CD4-positive, alpha-beta T cell treated with Interleukin-2 at 100 ng/mL for 4 hours (primary cell): Measurements from ENCODE around the gene PTPMT1.
"Not testable (repeated sequence)": the region's sequence is repeated elsewhere in the genome, so short reads cannot be mapped to it uniquely, and the experiment has no call there.

Experiments
- DNase-seq: peaks from one replicate; pipeline ENCODE4 v3.0.0-alpha.2; 2020; ENCODE audit warnings: low spot score

Gene PTPMT1, protein sequence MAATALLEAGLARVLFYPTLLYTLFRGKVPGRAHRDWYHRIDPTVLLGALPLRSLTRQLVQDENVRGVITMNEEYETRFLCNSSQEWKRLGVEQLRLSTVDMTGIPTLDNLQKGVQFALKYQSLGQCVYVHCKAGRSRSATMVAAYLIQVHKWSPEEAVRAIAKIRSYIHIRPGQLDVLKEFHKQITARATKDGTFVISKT

DNA sequence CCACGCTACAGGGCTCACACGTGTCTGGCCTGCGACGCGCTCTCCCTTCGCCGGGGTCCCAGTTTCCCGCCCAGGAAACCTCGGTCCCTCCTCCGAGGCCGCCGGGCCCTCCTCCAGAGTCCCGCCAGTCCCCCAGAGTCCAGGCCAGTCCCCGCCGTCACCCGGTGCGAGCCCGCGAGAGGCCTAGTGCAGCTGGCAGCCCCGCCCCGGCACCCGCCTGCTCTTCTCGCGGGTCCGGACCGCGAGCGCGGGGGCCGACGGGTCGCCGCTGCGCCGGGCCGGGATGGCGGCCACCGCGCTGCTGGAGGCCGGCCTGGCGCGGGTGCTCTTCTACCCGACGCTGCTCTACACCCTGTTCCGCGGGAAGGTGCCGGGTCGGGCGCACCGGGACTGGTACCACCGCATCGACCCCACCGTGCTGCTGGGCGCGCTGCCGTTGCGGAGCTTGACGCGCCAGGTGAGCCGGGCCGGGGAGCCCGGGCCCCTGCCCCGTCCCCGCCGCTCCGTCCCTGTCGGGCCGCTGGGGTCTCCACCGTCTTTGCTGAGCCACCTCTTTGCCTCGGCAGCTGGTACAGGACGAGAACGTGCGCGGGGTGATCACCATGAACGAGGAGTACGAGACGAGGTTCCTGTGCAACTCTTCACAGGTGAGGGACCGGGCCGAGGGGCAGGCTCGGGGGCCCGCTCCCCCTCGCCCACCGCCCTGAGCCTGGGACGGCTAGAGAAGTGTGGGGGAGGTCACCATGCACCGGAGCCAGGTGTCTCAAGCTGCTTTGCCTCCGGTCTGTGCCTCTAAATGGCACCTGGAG is at the start of gene PTPMT1:
Gene PTPMT1, plus strand, starts transcription at position 260 of the 809 bp plus-strand sequence. Its CDS starts 24 bp downstream, at position 284.
- DNase-seq = peak; percentile 57

DNA sequence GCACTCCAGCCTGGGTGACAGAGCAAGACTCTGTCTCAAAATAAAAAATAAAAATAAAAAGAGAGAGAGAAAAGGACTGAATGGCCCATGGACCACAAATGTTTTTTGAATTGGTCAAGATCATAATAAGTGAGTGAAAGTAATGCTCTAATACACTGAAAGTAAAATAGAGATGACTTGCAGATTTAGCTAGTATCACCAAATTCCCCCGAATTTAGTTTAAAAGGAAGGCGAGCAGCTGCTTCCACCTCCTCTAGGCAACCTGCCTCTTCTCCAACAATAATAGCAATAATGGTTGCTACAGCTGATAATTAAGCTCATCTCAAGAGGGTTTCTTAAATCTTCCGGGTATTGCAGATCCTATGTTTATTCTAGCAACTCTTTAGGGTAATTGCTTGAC is 49.2 kb upstream of the PTPMT1 start:
- no peak for DNase-seq

DNA sequence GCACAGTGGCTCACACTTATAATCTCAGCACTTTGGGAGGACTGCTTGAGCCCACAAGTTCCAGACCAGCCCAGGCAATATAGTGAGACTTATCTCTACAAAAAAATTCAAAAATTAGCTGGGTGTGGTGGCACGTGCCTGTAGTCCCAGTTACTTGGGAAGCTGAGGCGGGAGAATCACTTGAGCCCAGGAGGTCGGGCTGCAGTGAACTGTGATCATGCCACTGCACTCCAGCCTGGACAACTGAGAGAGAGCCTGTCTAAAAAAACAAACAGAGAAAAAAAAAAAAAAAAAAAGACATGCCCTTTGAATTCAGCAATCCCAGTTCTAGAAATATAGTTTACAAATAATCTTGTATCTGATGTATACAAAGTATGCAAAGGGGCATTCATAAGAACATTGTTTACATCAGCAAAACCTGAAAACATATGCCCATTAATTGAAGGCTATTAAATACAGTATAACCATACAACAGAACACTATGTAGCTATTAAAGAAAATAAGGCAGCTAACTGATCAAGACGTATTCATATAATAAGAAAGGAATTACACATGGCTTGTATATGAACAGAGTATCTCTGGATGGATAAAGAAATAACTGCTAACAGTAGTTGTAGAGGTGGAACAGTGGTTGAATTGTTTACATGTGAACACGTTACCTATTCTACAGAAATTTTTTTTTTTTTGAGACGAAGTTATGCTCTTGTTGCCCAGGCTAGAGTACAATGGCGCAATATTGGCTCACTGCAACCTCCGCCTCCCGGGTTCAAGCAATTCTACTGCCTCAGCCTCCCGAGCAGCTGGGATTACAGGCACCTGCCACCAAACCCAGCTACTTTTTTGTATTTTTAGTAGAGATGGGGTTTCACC is 48.2 kb upstream of the PTPMT1 start:
- DNase-seq = no peak

DNA sequence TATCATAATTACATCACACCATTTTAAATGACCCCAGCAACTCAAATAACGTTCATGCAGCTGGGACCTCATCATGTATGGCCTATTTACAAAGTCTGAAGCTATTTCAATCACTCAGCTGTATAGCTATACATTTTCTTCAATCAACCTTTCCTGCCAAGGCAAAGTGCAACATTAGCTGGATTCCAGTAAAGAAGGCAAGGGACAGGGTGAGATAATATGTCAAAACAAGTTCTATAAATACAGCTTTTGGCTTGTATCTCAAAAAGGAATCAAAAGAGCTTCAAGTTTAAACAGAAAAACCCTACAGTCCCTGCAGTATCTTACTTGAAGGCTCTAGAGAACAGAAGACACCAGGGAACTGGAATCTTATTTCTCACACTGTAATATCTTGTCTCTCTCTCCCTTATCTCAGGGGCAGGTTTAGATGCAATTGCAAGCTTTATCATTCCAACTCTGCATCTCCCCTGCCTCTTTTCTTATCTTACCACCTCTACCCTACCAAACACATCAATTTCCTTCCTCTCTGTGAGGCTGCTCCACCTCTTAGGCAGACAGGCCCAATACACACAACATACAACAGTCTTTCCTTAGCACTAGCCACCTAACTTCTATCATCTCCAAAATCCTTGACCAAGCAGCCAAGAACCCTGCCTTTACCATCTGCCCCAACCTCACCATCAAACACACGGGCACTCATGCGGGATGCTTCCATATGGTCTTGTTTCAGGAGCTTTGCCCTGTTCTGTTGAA is 47.0 kb upstream of the PTPMT1 start:
- no peak for DNase-seq

DNA sequence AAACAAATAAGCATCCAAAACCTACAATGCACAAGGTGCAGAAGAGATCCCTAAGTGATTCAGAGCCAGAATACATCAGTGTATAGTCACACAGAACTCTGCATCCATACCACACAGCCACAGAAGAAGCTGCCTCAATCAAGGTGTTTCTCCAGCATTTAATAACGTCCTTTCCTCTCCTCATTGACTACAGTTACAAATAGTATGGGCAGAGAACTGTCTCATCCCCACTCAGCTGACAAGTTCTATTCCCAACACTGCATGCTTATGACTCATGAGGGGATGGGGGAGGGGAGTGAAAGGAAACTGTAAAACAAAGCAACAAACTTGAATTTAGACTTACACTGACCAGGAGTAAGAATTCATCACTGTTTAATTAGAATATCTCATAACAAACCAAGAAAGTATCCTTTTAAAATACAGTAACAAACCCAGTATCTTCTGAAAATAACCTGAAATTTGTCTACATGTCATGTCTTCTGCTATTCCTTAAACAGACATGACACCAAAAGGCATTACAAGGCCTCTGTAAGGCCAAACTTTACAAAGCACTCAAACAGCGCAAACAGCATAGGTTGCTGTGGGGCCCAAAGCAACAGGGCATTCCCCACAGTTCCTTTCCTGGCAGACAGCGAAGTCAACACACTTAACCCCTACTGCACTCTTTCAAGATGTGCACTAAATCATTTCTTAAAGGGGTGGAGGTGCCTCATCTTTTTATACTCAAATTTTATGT is 41.7 kb upstream of the PTPMT1 start:
- peak; percentile 57 for DNase-seq

DNA sequence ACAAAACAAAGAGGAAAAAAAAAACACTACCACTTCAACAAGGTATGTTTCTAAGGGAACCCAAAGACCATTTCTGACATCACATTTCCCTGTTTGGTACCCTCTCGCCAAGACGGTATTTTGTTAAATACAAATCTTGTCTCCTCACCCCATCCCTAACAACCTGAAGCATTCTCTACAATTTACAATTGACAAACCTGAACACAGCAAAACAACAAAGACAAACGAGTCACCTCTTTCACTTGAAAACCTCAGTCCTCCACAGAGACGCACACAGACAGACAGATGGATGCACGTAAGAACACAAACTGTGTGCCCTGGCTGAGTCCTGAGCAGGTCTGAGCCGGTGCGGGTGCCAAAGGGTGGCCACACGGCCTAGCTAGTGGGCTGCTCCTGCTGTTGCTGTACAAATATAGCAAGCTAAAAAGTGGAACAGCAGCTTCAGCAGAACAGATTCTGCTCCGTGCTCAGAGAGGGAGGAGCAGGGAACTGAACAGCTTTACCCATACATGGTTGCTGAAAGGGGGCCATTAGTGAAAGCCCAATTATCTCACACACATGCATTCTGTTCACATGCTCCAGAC is 41.0 kb upstream of the PTPMT1 start:
- peak; percentile 34 for DNase-seq

DNA sequence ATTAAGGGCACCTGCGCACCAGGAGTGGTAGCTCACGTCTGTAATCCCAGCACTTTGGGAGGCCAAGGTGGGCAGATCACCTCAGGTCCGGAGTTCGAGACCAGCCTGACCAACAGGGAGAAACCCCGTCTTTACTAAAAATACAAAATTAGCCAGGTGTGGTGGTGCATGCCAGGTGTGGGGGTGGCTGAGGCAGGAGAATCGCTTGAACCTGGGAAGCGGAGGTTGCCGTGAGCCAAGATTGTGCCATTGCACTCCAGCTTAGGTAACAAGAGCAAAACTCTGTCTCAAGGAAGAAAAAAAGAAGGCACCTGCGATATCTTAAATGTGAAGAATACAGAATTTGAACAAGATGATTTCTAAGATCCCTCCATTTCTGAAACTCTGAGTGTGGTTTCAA is 39.4 kb upstream of the PTPMT1 start:
- not testable (repeated sequence) for DNase-seq

- no peak for DNase-seq
Measured at GRCh38 chr11:47527186-47527585, 38.2 kb upstream of the PTPMT1 start.

- DNase-seq = no peak
Measured at GRCh38 chr11:47529951-47530350, 35.4 kb upstream of the PTPMT1 start.

DNA sequence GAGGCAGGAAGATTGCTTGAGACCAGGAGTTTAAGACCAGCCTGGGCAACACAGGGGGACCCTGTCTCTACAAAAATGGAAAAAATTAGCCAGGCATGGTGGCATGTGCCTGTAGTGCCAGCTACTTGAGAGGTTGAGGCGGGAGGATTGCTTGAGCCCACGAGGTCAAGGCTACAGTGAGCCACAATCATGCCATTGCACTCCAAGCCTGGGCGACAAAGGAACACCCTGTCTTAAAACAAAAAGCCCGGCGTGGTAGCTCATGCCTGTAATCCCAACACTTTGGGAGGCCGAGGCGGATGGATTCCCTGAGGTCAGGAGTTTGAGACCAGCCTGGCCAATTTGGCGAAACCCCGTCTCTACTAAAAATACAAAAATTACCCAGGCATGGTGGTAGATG is 34.7 kb upstream of the PTPMT1 start:
- not testable (repeated sequence) for DNase-seq

DNA sequence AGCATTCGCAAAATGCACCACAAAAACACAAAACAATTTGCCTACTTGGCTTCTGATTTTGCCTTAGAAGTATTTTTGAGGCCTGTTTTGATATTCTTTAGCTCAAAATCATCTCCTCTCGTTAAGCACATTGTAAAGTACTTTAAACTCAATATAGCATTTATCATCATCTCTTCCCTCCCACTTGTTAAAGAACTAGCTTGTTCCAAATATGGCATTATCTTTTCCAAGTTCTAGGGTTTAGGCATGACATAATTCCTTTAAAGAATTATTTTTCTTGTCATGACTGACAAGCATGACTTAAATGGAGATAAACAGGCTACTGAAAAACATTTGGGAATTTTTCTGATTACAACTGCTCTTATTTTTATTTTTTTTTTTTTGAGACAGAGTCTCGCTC is 33.7 kb upstream of the PTPMT1 start:
- DNase-seq = no peak

- no peak for DNase-seq
Measured at GRCh38 chr11:47532597-47533213, 32.7 kb upstream of the PTPMT1 start.

DNA sequence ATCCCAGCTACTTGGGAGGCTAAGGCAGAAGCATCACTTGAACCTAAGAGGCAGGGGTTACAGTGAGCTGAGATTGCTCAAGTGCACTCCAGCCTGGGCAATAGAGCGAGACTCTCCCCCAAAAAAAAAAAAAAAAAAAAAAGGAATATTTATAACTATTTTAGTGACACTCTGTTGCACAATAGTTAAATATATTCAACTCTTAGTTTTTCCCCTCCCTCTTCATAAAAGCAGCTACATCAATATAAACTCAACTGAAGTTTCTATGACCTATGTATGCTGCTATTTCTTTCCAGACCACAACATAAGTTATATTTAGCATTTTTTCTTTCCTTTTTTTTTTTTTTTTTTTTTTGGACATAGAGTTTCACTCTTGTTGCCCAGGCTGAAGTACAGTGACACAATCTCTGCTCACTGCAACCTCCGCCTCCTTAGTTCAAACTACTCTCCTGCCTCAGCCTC is 31.7 kb upstream of the PTPMT1 start:
- no peak for DNase-seq

DNA sequence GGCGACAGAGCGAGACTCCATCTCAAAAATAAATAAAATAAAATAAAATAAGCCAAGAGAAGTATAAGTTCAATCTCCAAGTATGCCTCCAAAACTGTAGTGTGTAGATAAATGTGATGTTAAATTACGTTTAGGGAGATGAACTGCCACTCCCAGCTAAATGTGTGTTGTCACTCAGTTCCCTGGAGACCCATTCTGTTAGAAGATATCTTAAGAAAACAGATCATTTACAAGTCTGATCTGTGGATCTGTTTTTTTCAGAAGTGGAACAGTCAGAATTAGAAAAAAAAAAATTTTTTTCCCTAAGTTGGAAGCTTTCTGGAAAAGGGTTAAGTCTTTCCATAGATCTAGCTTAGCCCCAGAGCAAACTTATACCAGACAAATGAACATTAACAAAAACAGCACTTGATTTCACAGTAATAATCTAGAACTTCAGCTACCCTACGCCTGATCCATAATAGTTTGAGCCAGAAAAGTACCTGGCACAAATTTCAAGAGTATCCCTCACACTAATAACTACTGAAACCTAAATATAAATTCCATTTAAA is 30.6 kb upstream of the PTPMT1 start:
- no peak for DNase-seq

GRCh38 chr11:47536915-47537314 is 28.5 kb upstream of the PTPMT1 start:
- no peak for DNase-seq

DNA sequence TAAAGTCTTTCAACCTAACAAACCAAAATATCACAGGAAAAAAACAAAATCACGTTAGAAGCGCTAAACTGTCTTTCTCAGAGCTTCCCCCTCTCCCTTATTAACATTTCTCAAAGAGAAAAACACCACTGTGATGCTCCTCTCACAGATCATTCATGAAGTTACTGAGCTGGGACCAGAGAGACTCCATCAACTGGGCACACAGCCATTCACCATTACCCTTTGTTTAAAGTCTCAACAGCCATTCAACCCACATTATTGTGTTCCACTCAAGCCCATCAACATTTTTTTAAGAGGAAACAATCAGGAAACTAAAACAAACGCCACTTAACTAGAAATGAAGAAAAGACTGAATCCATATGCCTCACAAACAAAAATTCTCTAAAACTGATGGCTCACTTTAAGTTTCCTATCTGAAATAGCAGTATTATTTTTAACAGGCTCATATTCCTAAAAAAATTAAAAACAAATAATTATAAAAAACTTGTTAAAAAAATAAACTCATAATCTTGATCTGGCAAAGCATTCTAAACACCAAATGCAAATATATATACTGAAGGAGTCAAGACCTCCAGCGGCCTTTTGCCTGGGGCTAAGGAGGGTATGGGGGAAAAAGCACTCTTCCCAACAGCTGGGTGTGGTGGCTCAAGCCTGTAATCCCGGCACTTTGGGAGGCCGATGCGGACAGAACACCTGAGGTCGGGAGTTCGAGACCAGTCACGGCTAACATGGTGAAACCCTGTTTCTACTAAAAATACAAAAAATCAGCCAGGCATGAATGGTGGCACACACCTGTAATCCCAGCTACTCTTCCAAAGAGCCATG is 26.4 kb upstream of the PTPMT1 start:
- DNase-seq = no peak

GRCh38 chr11:47539681-47540039 is 25.7 kb upstream of the PTPMT1 start:
- no peak for DNase-seq

DNA sequence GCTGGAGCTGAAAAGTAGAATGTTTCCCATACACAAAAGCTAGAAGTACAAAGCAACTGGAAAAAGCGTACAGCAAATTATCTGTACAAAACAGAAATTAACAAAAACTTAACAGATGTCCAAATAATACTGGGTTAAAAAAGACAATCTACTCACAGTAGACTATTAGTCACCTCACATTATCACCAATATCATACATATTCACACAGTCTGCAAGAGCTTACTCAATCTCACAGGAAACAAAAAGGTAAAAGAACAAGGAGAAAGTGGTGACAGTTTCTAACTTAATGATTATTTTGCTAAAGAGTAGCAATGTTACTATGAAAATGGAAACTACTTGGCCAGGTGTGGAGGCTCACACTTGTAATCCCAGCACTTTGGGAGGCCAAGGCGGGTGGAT is 24.3 kb upstream of the PTPMT1 start:
- no peak for DNase-seq

- no peak for DNase-seq
Measured at GRCh38 chr11:47545298-47545697, 20.1 kb upstream of the PTPMT1 start.
